Measurements from ENCODE around the gene TOMM34.

DNA sequence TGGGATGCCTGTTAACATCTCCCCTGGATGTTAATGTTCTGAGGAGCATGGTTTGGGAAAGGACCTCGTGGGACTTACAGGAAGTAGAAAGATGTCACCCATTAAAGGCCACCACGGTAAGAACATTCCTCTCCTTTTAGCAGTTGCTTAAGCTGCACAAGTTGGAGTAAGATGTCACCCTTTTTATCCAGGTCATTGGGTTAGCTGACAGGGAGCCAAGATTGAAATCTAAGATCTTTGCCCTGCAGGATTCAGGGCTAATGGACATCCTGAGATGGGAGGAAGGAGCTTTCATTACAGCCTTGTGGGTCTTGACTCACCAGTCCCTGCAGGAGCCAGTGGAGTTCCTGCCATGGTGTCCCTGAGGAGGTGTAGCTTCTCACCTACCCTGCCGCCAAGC, 28.3 kb downstream of the TOMM34 start:
- TF ChIP-seq, protein P1, sequence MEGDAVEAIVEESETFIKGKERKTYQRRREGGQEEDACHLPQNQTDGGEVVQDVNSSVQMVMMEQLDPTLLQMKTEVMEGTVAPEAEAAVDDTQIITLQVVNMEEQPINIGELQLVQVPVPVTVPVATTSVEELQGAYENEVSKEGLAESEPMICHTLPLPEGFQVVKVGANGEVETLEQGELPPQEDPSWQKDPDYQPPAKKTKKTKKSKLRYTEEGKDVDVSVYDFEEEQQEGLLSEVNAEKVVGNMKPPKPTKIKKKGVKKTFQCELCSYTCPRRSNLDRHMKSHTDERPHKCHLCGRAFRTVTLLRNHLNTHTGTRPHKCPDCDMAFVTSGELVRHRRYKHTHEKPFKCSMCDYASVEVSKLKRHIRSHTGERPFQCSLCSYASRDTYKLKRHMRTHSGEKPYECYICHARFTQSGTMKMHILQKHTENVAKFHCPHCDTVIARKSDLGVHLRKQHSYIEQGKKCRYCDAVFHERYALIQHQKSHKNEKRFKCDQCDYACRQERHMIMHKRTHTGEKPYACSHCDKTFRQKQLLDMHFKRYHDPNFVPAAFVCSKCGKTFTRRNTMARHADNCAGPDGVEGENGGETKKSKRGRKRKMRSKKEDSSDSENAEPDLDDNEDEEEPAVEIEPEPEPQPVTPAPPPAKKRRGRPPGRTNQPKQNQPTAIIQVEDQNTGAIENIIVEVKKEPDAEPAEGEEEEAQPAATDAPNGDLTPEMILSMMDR (IDR thresholded peaks at IDR 0.05; ENCODE audit: low read depth, low read length, missing input control) = no peak
- TF ChIP-seq RAD21 (IDR thresholded peaks at IDR 0.05) (no peak), SP1 (IDR thresholded peaks at IDR 0.05) (no peak)
- TF ChIP-seq, protein P2, sequence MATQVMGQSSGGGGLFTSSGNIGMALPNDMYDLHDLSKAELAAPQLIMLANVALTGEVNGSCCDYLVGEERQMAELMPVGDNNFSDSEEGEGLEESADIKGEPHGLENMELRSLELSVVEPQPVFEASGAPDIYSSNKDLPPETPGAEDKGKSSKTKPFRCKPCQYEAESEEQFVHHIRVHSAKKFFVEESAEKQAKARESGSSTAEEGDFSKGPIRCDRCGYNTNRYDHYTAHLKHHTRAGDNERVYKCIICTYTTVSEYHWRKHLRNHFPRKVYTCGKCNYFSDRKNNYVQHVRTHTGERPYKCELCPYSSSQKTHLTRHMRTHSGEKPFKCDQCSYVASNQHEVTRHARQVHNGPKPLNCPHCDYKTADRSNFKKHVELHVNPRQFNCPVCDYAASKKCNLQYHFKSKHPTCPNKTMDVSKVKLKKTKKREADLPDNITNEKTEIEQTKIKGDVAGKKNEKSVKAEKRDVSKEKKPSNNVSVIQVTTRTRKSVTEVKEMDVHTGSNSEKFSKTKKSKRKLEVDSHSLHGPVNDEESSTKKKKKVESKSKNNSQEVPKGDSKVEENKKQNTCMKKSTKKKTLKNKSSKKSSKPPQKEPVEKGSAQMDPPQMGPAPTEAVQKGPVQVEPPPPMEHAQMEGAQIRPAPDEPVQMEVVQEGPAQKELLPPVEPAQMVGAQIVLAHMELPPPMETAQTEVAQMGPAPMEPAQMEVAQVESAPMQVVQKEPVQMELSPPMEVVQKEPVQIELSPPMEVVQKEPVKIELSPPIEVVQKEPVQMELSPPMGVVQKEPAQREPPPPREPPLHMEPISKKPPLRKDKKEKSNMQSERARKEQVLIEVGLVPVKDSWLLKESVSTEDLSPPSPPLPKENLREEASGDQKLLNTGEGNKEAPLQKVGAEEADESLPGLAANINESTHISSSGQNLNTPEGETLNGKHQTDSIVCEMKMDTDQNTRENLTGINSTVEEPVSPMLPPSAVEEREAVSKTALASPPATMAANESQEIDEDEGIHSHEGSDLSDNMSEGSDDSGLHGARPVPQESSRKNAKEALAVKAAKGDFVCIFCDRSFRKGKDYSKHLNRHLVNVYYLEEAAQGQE (IDR thresholded peaks at IDR 0.05) = no peak
- TF ChIP-seq, protein P3, sequence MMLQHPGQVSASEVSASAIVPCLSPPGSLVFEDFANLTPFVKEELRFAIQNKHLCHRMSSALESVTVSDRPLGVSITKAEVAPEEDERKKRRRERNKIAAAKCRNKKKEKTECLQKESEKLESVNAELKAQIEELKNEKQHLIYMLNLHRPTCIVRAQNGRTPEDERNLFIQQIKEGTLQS (IDR thresholded peaks at IDR 0.05) = no peak
